CD14-positive monocyte (primary cell): ENCODE measurements around the gene ZNF260. TPM values are rescaled to one million over a fixed set of nuclear protein-coding genes. Genes with fewer than 3 reads are reported as not detected.

ENCODE experiments used
- DNase-seq, 3 donors: peaks; one replicate each; pipeline ENCODE4 v3.0.0-alpha.2; 2011 to 2022
- H2AFZ ChIP-seq: 2 replicates; pipeline ENCODE4 v1.6.0; 2012; ENCODE audit warnings: mild to moderate bottlenecking, low read depth, low read length, inconsistent platforms; ENCODE audit not compliant: insufficient read depth, poor library complexity, severe bottlenecking
- H3K27ac ChIP-seq, 2 donors: 1 replicate in 1 of 2; 2 replicates in 1 of 2; pipeline ENCODE4 v1.5.1; 2012 to 2013; ENCODE audit warnings: low read length in 2 of 2, control low read depth in 1 of 2, inconsistent platforms in 1 of 2, low read depth in 1 of 2, mild to moderate bottlenecking in 1 of 2
- H3K27me3 ChIP-seq, 2 donors: one replicate each; pipeline versions ENCODE4 v1.6.0 to v1.6.1; 2011 to 2013; ENCODE audit warnings: low read length in 2 of 2; ENCODE audit not compliant: control insufficient read depth in 2 of 2, insufficient read depth in 2 of 2
- H3K36me3 ChIP-seq, 2 donors: replicated peaks in 1 of 2; 1 replicate in 1 of 2; 2 replicates in 1 of 2; pipeline versions ENCODE4 v1.5.1 to v1.6.1; 2012 to 2013; ENCODE audit warnings: low read length in 2 of 2, control low read depth in 1 of 2, inconsistent platforms in 1 of 2, mild to moderate bottlenecking in 1 of 2; ENCODE audit not compliant: insufficient read depth in 2 of 2, control insufficient read depth in 1 of 2
- H3K4me1 ChIP-seq, 2 donors: 1 replicate in 1 of 2; 2 replicates in 1 of 2; pipeline versions ENCODE4 v1.5.1 to v1.6.1; 2012 to 2013; ENCODE audit warnings: low read length in 2 of 2, control low read depth in 1 of 2, inconsistent platforms in 1 of 2, mild to moderate bottlenecking in 1 of 2, moderate library complexity in 1 of 2; ENCODE audit not compliant: insufficient read depth in 2 of 2, control insufficient read depth in 1 of 2
- H3K4me2 ChIP-seq: replicated peaks from 2 replicates; pipeline ENCODE3; 2012; ENCODE audit warnings: low read length, moderate library complexity, mild to moderate bottlenecking; ENCODE audit not compliant: poor library complexity, severe bottlenecking; ENCODE audit errors: extremely low read depth
- H3K4me3 ChIP-seq, 3 experiments: fragments of 200-600 bp in 1 of 3; sonication (generic) in 1 of 3; replicated peaks in 1 of 3; 1 replicate in 2 of 3; 2 replicates in 1 of 3; pipeline ENCODE4 v1.5.1; 2011 to 2013; ENCODE audit warnings: low read length in 3 of 3, mild to moderate bottlenecking in 3 of 3, control low read depth in 2 of 3, low read depth in 2 of 3, inconsistent platforms in 1 of 3, moderate library complexity in 1 of 3
- H3K79me2 ChIP-seq: 2 replicates; pipeline ENCODE4 v1.6.0; 2012; ENCODE audit warnings: mild to moderate bottlenecking, control low read depth, inconsistent platforms, low read length, moderate library complexity; ENCODE audit not compliant: insufficient read depth
- H3K9ac ChIP-seq: 2 replicates; pipeline ENCODE4 v1.6.0; 2017; ENCODE audit warnings: low read length, mild to moderate bottlenecking; ENCODE audit not compliant: insufficient read depth, poor library complexity, severe bottlenecking
- H3K9me3 ChIP-seq, 2 donors: replicated peaks in 1 of 2; 1 replicate in 1 of 2; 2 replicates in 1 of 2; pipeline versions ENCODE4 v1.5.1 to v1.6.1; 2012 to 2013; ENCODE audit warnings: low read length in 2 of 2, control low read depth in 1 of 2; ENCODE audit not compliant: control insufficient read depth in 1 of 2, insufficient read depth in 1 of 2
- H4K20me1 ChIP-seq: 2 replicates; pipeline ENCODE4 v1.6.0; 2012; ENCODE audit warnings: mild to moderate bottlenecking, low read length, control low read depth, moderate library complexity; ENCODE audit not compliant: insufficient read depth
- H3K27ac Mint-ChIP-seq, 7 donors: one replicate each; pipeline ENCODE4 v1.8.0; 2020; ENCODE audit warnings: mild to moderate bottlenecking in 7 of 7, mixed read lengths in 7 of 7, moderate library complexity in 6 of 7, inconsistent platforms in 2 of 7
- H3K27me3 Mint-ChIP-seq, 3 donors: one replicate each; pipeline ENCODE4 v1.8.0; 2021 to 2022; ENCODE audit warnings: low read depth in 3 of 3, mild to moderate bottlenecking in 3 of 3, mixed read lengths in 3 of 3, moderate library complexity in 3 of 3, inconsistent platforms in 1 of 3
- H3K36me3 Mint-ChIP-seq, 2 donors: one replicate each; pipeline ENCODE4 v1.8.0; 2020; ENCODE audit warnings: mixed read lengths in 2 of 2, inconsistent platforms in 1 of 2, mild to moderate bottlenecking in 1 of 2
- H3K4me1 Mint-ChIP-seq: one replicate; pipeline ENCODE4 v1.8.0; 2020; ENCODE audit warnings: mild to moderate bottlenecking, mixed read lengths
- H3K4me3 Mint-ChIP-seq, 2 donors: one replicate each; pipeline ENCODE4 v1.8.0; 2020; ENCODE audit warnings: mild to moderate bottlenecking in 2 of 2, mixed read lengths in 2 of 2, moderate library complexity in 1 of 2
- H3K9me3 Mint-ChIP-seq, 7 donors: one replicate each; pipeline ENCODE4 v1.8.0; 2020 to 2022; ENCODE audit warnings: mixed read lengths in 7 of 7, mild to moderate bottlenecking in 6 of 7, moderate library complexity in 6 of 7, inconsistent platforms in 2 of 7
- WGBS: methylation state at CpG from one replicate; pipeline ENCODE4 v1.1.5; 2013; ENCODE audit warnings: missing lambda C conversion rate; ENCODE audit not compliant: insufficient coverage; 5-methylcytosine and 5-hydroxymethylcytosine counted together
- intact Hi-C, 2 donors: fragments of 100-400 bp; cut with micrococcal nuclease; formaldehyde crosslinking; loops; one replicate each; pipeline versions ENCODE4 v1.15.0 to v1.15.1; 2023
- polyA plus RNA-seq, 3 donors: library from polyadenylated mRNA; depleted of rRNA in 1 of 3; unstranded in 2 of 3; stranded (reverse) in 1 of 3; fragments of 300-500 nt in 2 of 3; fragments of >200 nt in 1 of 3; fragmentation: Illumina TruSeq in 2 of 3; gene quantifications; 1 replicate in 2 of 3; 2 replicates in 1 of 3; pipeline ENCODE4 v1.2.3, GENCODE V29; 2012 to 2021
- TF ChIP-seq, protein P1 (sequence below): fragments of 200-600 bp; IDR thresholded peaks from one replicate; pipeline ENCODE4 v1.8.0; 2022; ENCODE audit warnings: antibody characterized with exemption, mild to moderate bottlenecking

The ZNF260 gene
- polyA plus RNA-seq, 3 donors = 0.88 to 2.1 (median 1.2) TPM

DNA sequence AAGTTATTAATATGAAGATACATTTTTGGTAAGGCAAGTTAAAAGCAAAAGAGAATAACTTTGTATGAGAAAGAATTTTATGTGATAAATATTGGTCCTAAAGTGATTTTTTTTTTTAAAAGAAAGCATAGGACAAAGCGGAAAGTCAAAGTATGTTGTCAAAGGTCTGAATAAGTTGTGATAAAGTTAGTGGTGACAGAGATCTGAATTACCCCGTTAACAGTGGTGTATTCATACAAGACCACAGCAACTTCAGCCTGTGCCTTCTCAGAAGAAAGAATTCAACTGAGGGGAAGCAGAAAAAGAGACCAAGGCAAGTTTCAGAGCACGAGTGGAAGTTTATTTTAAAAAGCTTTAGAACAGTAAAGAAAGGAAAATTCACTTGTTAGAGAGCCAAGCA, 19.7 kb downstream of the ZNF260 start:
- DNase-seq = no peak
- no peak overlapping the region for H2AFZ ChIP-seq
- H3K4me3 Mint-ChIP-seq = no peak overlapping the region
- no peaks in the 10 kb centered on the region for H3K27me3 Mint-ChIP-seq
- no peak overlapping the region for H3K4me3 ChIP-seq
- H3K4me1 ChIP-seq = no peaks in the 10 kb centered on the region
- no peaks in the 10 kb centered on the region for H4K20me1 ChIP-seq
- no peaks in the 10 kb centered on the region for H3K4me1 Mint-ChIP-seq
- WGBS = no CpG with 5 or more reads among the region's 3 CpGs
- intact Hi-C loops = no loop called here
- H3K9me3 ChIP-seq = peaks cover 78 to 96% of the 10 kb centered on the region in 2 donors
- H3K27ac ChIP-seq = no peak overlapping the region
- peaks cover 25 to 93% (median 82%) of the 10 kb centered on the region in 7 donors for H3K9me3 Mint-ChIP-seq
- H3K9ac ChIP-seq = no peak overlapping the region
- no peaks in the 10 kb centered on the region for H3K36me3 Mint-ChIP-seq
- H3K4me2 ChIP-seq = no peak overlapping the region
- H3K79me2 ChIP-seq = no peaks in the 10 kb centered on the region
- TF ChIP-seq, protein P1, sequence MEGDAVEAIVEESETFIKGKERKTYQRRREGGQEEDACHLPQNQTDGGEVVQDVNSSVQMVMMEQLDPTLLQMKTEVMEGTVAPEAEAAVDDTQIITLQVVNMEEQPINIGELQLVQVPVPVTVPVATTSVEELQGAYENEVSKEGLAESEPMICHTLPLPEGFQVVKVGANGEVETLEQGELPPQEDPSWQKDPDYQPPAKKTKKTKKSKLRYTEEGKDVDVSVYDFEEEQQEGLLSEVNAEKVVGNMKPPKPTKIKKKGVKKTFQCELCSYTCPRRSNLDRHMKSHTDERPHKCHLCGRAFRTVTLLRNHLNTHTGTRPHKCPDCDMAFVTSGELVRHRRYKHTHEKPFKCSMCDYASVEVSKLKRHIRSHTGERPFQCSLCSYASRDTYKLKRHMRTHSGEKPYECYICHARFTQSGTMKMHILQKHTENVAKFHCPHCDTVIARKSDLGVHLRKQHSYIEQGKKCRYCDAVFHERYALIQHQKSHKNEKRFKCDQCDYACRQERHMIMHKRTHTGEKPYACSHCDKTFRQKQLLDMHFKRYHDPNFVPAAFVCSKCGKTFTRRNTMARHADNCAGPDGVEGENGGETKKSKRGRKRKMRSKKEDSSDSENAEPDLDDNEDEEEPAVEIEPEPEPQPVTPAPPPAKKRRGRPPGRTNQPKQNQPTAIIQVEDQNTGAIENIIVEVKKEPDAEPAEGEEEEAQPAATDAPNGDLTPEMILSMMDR = no peak
- peaks cover 0 to under 1% of the 10 kb centered on the region in 2 donors for H3K36me3 ChIP-seq
- no peaks in the 10 kb centered on the region for H3K27me3 ChIP-seq
- no peak overlapping the region for H3K27ac Mint-ChIP-seq

GRCh38 chr19:36501973-36502372, 26.1 kb downstream of the ZNF260 start:
- Histone ChIP-seq H4K20me1 (no peaks in the 10 kb centered on the region), H3K27ac (no peak overlapping the region), H3K9ac (no peak overlapping the region), H3K9me3 (peaks cover 89 to 90% of the 10 kb centered on the region in 2 donors), H3K4me1 (no peaks in the 10 kb centered on the region), H3K27me3 (no peaks in the 10 kb centered on the region), H3K36me3 (no peaks in the 10 kb centered on the region), H3K4me3 (no peak overlapping the region), H2AFZ (no peak overlapping the region), H3K79me2 (no peaks in the 10 kb centered on the region), H3K4me2 (no peak overlapping the region)
- Mint-ChIP-seq H3K4me1 (no peaks in the 10 kb centered on the region), H3K36me3 (no peaks in the 10 kb centered on the region), H3K9me3 (peaks cover 37 to 97% (median 92%) of the 10 kb centered on the region in 7 donors), H3K4me3 (no peak overlapping the region), H3K27ac (no peak overlapping the region), H3K27me3 (peaks cover 0 to 3% (median 0%) of the 10 kb centered on the region in 3 donors)
- no peak for DNase-seq
- intact Hi-C loops = no loop called here
- TF ChIP-seq, protein P1 = no peak
- no CpG with 5 or more reads among the region's 5 CpGs for WGBS
